Measurements from ENCODE around the gene OSER1.

GRCh38 chr20:44204832-44205215, 5.7 kb downstream of the OSER1 start:
- no peak for TF ChIP-seq CTCF (IDR thresholded peaks at IDR 0.05)
- no peak for TF ChIP-seq POLR2A (IDR thresholded peaks at IDR 0.05)

Data from right lobe of liver (tissue), 4 donors.